HEK293 (cell line): ENCODE data around the gene RHD.

Experiments used
- CTCF ChIA-PET: fragments of 350-600 bp; formaldehyde crosslinking; extraction: SDS; loops from one replicate; lab custom pipeline; 2021; ENCODE audit warnings: antibody characterized with exemption; lab: Yijun Ruan, JAX
- POLR2A ChIA-PET: fragments of 300-600 bp; formaldehyde crosslinking; extraction: SDS; loops from one replicate; lab custom pipeline; 2020; ENCODE audit warnings: antibody characterized with exemption, inconsistent platforms; lab: Yijun Ruan, JAX
- H3K27ac ChIP-seq: fragments of 200-500 bp; sonication (Bioruptor generic); 2 replicates; pipeline ENCODE4 v1.5.1; 2014; ENCODE audit warnings: low read depth, low read length, control low read depth, inconsistent platforms; ENCODE audit errors: extremely low read depth
- H3K36me3 ChIP-seq, 2 experiments: fragments of 200-500 bp in 1 of 2; sonication (Bioruptor generic) in 1 of 2; 1 replicate in 1 of 2; 2 replicates in 1 of 2; pipeline ENCODE4 v1.5.1; 2014 to 2017; ENCODE audit warnings: inconsistent platforms in 2 of 2, low read length in 2 of 2; ENCODE audit not compliant: control insufficient read depth in 2 of 2, insufficient read depth in 1 of 2
- H3K4me1 ChIP-seq: fragments of 200-500 bp; sonication (Bioruptor generic); 2 replicates; pipeline ENCODE4 v1.5.1; 2014; ENCODE audit warnings: mild to moderate bottlenecking, low read length, inconsistent platforms; ENCODE audit not compliant: control insufficient read depth, insufficient read depth
- H3K4me3 ChIP-seq: 2 replicates; pipeline ENCODE4 v1.5.1; 2011; ENCODE audit warnings: low read depth, mild to moderate bottlenecking, control low read depth, low read length, moderate library complexity
- H3K9me3 ChIP-seq: fragments of 200-500 bp; sonication (Bioruptor generic); 2 replicates; pipeline ENCODE4 v1.5.1; 2014; ENCODE audit warnings: low read depth, low read length, inconsistent platforms; ENCODE audit not compliant: control insufficient read depth, insufficient read depth
- BCL11A ChIP-seq: fragments of 450-650 bp; formaldehyde crosslinking; IDR thresholded peaks from 2 replicates; pipeline ENCODE4 v1.5.1; 2016; ENCODE audit warnings: low read depth, missing biosample characterization, missing genetic modification characterization
- BCL11B ChIP-seq: fragments of 450-650 bp; formaldehyde crosslinking; IDR thresholded peaks from 2 replicates; pipeline ENCODE4 v1.5.1; 2016; ENCODE audit warnings: low read depth, missing biosample characterization, missing genetic modification characterization
- EGR2 ChIP-seq: fragments of 450-650 bp; formaldehyde crosslinking; IDR thresholded peaks from 2 replicates; pipeline ENCODE4 v1.5.1; 2016; ENCODE audit warnings: low read depth, missing biosample characterization, missing genetic modification characterization
- KLF10 ChIP-seq: fragments of 450-650 bp; IDR thresholded peaks from 2 replicates; pipeline ENCODE4 v1.5.1; 2018; ENCODE audit warnings: missing biosample characterization, mild to moderate bottlenecking, missing genetic modification characterization
- KLF16 ChIP-seq: fragments of 450-650 bp; formaldehyde crosslinking; IDR thresholded peaks from 2 replicates; pipeline ENCODE4 v1.5.1; 2017; ENCODE audit warnings: missing biosample characterization, missing genetic modification characterization
- KLF7 ChIP-seq: fragments of 450-650 bp; formaldehyde crosslinking; IDR thresholded peaks from 2 replicates; pipeline ENCODE4 v1.5.1; 2016; ENCODE audit warnings: missing biosample characterization, missing genetic modification characterization, borderline replicate concordance
- KLF8 ChIP-seq: fragments of 450-650 bp; formaldehyde crosslinking; IDR thresholded peaks from 2 replicates; pipeline ENCODE4 v1.5.1; 2016; ENCODE audit warnings: missing biosample characterization, missing genetic modification characterization
- KLF9 ChIP-seq: fragments of 450-650 bp; formaldehyde crosslinking; IDR thresholded peaks from 2 replicates; pipeline ENCODE4 v1.5.1; 2016; ENCODE audit warnings: missing biosample characterization, missing genetic modification characterization, low read depth
- SCRT2 ChIP-seq: fragments of 450-650 bp; formaldehyde crosslinking; IDR thresholded peaks from 2 replicates; pipeline ENCODE4 v1.5.1; 2016; ENCODE audit warnings: missing biosample characterization, missing genetic modification characterization
- SP7 ChIP-seq: fragments of 450-650 bp; formaldehyde crosslinking; IDR thresholded peaks from 2 replicates; pipeline ENCODE4 v1.5.1; 2016; ENCODE audit warnings: missing biosample characterization, missing genetic modification characterization
- ZBTB20 ChIP-seq: fragments of 450-650 bp; formaldehyde crosslinking; IDR thresholded peaks from 2 replicates; pipeline ENCODE4 v1.5.1; 2016; ENCODE audit warnings: missing biosample characterization, missing genetic modification characterization
- ZBTB8A ChIP-seq: fragments of 450-650 bp; formaldehyde crosslinking; IDR thresholded peaks from 2 replicates; pipeline ENCODE4 v1.5.1; 2016; ENCODE audit warnings: missing biosample characterization, missing genetic modification characterization
- ZEB2 ChIP-seq: fragments of 450-650 bp; formaldehyde crosslinking; IDR thresholded peaks from 2 replicates; pipeline ENCODE4 v1.5.1; 2016; ENCODE audit warnings: missing biosample characterization, missing genetic modification characterization
- ZFHX2 ChIP-seq: fragments of 450-650 bp; formaldehyde crosslinking; conservative IDR thresholded peaks from 2 replicates; pipeline ENCODE4 v1.5.1; 2016; ENCODE audit warnings: missing biosample characterization, missing genetic modification characterization
- ZNF175 ChIP-seq: fragments of 450-650 bp; formaldehyde crosslinking; IDR thresholded peaks from 2 replicates; pipeline ENCODE4 v1.5.1; 2016; ENCODE audit warnings: missing biosample characterization, missing genetic modification characterization
- ZNF366 ChIP-seq: fragments of 450-650 bp; formaldehyde crosslinking; conservative IDR thresholded peaks from 2 replicates; pipeline ENCODE4 v1.5.1; 2016; ENCODE audit warnings: missing biosample characterization, missing genetic modification characterization
- ZNF391 ChIP-seq: fragments of 450-650 bp; formaldehyde crosslinking; IDR thresholded peaks from 2 replicates; pipeline ENCODE4 v1.5.1; 2016; ENCODE audit warnings: low read depth, missing biosample characterization, missing genetic modification characterization, borderline replicate concordance
- ZNF561 ChIP-seq: fragments of 450-650 bp; IDR thresholded peaks from 2 replicates; pipeline ENCODE4 v1.5.1; 2018; ENCODE audit warnings: missing biosample characterization, missing genetic modification characterization, borderline replicate concordance
- ZNF629 ChIP-seq: fragments of 450-650 bp; formaldehyde crosslinking; IDR thresholded peaks from 2 replicates; pipeline ENCODE4 v1.5.1; 2017; ENCODE audit warnings: missing biosample characterization, missing genetic modification characterization
- ZNF76 ChIP-seq: fragments of 450-650 bp; formaldehyde crosslinking; IDR thresholded peaks from 2 replicates; pipeline ENCODE4; 2016; ENCODE audit warnings: low read depth, missing biosample characterization, missing genetic modification characterization, borderline replicate concordance
- ZNF777 ChIP-seq: fragments of 450-650 bp; formaldehyde crosslinking; IDR thresholded peaks from 2 replicates; pipeline ENCODE4 v1.5.1; 2017; ENCODE audit warnings: missing biosample characterization, missing genetic modification characterization, borderline replicate concordance
- ZSCAN23 ChIP-seq: fragments of 450-650 bp; formaldehyde crosslinking; IDR thresholded peaks from 2 replicates; pipeline ENCODE4 v1.5.1; 2016; ENCODE audit warnings: missing biosample characterization, missing genetic modification characterization
- ZXDB ChIP-seq: fragments of 450-650 bp; formaldehyde crosslinking; IDR thresholded peaks from 2 replicates; pipeline ENCODE4 v1.5.1; 2016; ENCODE audit warnings: missing biosample characterization, missing genetic modification characterization
- TF ChIP-seq, protein P1 (sequence below): IDR thresholded peaks from 2 replicates; pipeline ENCODE4 v1.6.1; 2011; ENCODE audit warnings: mild to moderate bottlenecking, low read depth, low read length, borderline replicate concordance
- TF ChIP-seq, protein P2 (sequence below): fragments of 450-650 bp; IDR thresholded peaks from 2 replicates; pipeline ENCODE4 v1.5.1; 2018; ENCODE audit warnings: missing biosample characterization, missing genetic modification characterization
- TF ChIP-seq, protein P3 (sequence below): fragments of 450-650 bp; formaldehyde crosslinking; IDR thresholded peaks from 2 replicates; pipeline ENCODE4 v1.5.1; 2016; ENCODE audit warnings: missing biosample characterization, missing genetic modification characterization
- TF ChIP-seq, protein P4 (sequence below): fragments of 450-650 bp; formaldehyde crosslinking; IDR thresholded peaks from 2 replicates; pipeline ENCODE4 v1.5.1; 2016; ENCODE audit warnings: missing biosample characterization, missing genetic modification characterization
- TF ChIP-seq, protein P5 (sequence below): sonication (generic); formaldehyde crosslinking; IDR thresholded peaks from 2 replicates; pipeline ENCODE4 v1.8.1; 2022; ENCODE audit warnings: mild to moderate bottlenecking, moderate library complexity, missing genetic modification reagents

RHD gene

DNA sequence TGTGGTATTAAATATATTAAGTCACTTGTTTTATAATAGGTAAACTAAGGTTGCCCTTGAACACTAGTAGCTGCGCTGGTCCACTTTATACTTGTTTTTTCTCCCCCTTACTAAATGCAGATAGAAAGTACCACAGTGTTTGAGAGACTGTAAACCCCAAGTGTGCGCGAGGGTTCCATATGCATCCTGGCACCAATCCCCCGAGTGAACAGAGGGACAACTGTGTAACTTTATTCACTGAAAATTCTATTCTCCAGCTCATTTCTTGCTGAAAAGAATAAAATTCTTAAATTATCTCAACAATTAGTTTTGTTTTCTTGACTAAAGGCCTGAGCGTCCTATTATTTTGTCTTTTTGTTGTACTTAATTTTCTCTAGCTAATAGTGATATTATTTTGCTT is 26.9 kb upstream of the RHD start:
- peak overlapping the region; percentile 99 for H3K4me3 ChIP-seq
- H3K9me3 ChIP-seq: no peaks in the 10 kb centered on the region
- peaks cover 33 to 60% of the 10 kb centered on the region in 2 experiments for H3K36me3 ChIP-seq
- no peak overlapping the region for H3K27ac ChIP-seq
- TF ChIP-seq ZNF777 (tag by site-specific recombination) (no peak), SP7 (no peak), ZBTB20 (tag by site-specific recombination) (no peak), ZNF175 (tag by site-specific recombination) (no peak), KLF8 (no peak)
- TF ChIP-seq, protein P1, sequence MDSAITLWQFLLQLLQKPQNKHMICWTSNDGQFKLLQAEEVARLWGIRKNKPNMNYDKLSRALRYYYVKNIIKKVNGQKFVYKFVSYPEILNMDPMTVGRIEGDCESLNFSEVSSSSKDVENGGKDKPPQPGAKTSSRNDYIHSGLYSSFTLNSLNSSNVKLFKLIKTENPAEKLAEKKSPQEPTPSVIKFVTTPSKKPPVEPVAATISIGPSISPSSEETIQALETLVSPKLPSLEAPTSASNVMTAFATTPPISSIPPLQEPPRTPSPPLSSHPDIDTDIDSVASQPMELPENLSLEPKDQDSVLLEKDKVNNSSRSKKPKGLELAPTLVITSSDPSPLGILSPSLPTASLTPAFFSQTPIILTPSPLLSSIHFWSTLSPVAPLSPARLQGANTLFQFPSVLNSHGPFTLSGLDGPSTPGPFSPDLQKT: no peak
- TF ChIP-seq, protein P2, sequence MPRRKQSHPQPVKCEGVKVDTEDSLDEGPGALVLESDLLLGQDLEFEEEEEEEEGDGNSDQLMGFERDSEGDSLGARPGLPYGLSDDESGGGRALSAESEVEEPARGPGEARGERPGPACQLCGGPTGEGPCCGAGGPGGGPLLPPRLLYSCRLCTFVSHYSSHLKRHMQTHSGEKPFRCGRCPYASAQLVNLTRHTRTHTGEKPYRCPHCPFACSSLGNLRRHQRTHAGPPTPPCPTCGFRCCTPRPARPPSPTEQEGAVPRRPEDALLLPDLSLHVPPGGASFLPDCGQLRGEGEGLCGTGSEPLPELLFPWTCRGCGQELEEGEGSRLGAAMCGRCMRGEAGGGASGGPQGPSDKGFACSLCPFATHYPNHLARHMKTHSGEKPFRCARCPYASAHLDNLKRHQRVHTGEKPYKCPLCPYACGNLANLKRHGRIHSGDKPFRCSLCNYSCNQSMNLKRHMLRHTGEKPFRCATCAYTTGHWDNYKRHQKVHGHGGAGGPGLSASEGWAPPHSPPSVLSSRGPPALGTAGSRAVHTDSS (tag by site-specific recombination): no peak
- TF ChIP-seq, protein P3, sequence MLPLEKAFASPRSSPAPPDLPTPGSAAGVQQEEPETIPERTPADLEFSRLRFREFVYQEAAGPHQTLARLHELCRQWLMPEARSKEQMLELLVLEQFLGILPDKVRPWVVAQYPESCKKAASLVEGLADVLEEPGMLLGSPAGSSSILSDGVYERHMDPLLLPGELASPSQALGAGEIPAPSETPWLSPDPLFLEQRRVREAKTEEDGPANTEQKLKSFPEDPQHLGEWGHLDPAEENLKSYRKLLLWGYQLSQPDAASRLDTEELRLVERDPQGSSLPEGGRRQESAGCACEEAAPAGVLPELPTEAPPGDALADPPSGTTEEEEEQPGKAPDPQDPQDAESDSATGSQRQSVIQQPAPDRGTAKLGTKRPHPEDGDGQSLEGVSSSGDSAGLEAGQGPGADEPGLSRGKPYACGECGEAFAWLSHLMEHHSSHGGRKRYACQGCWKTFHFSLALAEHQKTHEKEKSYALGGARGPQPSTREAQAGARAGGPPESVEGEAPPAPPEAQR: no peak
- POLR2A ChIA-PET: interaction anchor here (6.2 kb wide), 1 partner anchor 13 kb away, joined by 100 read pairs; the partner anchor contains the start of gene SYF2
- CTCF ChIA-PET: interaction anchor here (0.7 to 1.2 kb wide), 4 partner anchors 13 to 388 kb away, joined by 3 to 4 read pairs (median 3); partner anchors contain the start of gene SYF2
- H3K4me1 ChIP-seq: peaks cover 5% of the 10 kb centered on the region; the same call in 1 of the 2 replicates

DNA sequence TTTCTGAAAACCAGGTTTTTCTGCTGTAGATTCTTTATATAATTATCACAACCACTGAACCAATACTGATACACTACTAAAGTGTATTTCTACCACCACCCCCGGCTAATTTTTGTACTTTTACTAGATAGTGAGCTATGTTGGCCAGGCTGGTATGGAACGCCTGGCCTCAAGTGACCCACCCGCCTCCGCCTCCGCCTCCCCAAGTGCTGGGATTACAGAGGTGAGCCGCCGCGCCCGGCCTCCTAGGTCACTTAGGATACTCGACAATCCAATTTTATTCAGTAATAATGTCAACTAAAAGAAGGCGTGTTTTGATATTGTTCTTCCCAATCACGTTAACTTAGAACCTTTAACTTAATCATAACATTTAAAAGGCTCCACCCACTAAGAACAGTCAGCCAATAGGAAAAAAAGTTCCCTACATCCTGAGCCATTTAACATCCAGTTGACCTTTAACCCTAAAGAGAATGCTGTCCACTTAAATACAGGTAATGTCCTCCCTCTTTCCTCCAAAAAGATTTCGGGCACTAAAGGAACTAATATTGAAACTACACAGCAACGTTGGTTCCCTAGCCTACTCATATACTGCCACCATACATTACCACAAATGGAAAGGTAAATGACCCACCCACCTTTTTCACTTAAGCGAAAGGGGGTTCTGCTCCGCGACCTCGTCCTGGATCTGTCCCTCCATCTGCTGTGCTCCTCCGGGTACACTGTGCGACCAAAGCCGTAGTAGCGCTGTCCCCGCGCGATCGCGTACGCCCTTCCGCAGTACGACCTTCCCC is 26.3 kb upstream of the RHD start:
- CTCF ChIA-PET: interaction anchor here (0.6 to 0.9 kb wide), 2 partner anchors 273 to 328 kb away, joined by 3 read pairs; no protein-coding TSS in a partner anchor
- POLR2A ChIA-PET: interaction anchor here (6.2 kb wide), 1 partner anchor 14 kb away, joined by 100 read pairs; the partner anchor contains the start of gene SYF2
- peaks cover 33 to 54% of the 10 kb centered on the region in 2 experiments for H3K36me3 ChIP-seq
- 0 out of 2 replicates have a peak, but pooled peaks cover 2% of the 10 kb centered on the region for H3K4me1 ChIP-seq
- peak overlapping the region; percentile 96 for H3K27ac ChIP-seq
- peak overlapping the region; percentile 99 for H3K4me3 ChIP-seq
- H3K9me3 ChIP-seq: no peaks in the 10 kb centered on the region
- TF ChIP-seq EGR2 (tag by site-specific recombination) (peak; percentile 64), ZNF366 (peak; percentile 73), KLF16 (tag by site-specific recombination) (0 out of 2 replicates have a peak, but pooled peaks have one; percentile 19), ZFHX2 (tag by site-specific recombination) (peak; percentile 74), ZBTB8A (peak; percentile 12; the same call in 1 of the 2 replicates), ZEB2 (tag by site-specific recombination) (peak; percentile 33; the same call in 1 of the 2 replicates), ZSCAN23 (0 out of 2 replicates have a peak, but pooled peaks have one; percentile 13), ZNF391 (tag by site-specific recombination) (0 out of 2 replicates have a peak, but pooled peaks have one; percentile 22), ZXDB (tag by site-specific recombination) (0 out of 2 replicates have a peak, but pooled peaks have one; percentile 18), KLF7 (no peak), ZNF76 (peak; percentile 78), KLF10 (0 out of 2 replicates have a peak, but pooled peaks have one; percentile 22), ZNF629 (tag by site-specific recombination) (peak; percentile 11; the same call in 1 of the 2 replicates), BCL11A (tag by site-specific recombination) (peak; percentile 63; the same call in 1 of the 2 replicates), SCRT2 (tag by site-specific recombination) (no peak), KLF9 (tag by site-specific recombination) (peak; percentile 41; the same call in 1 of the 2 replicates), BCL11B (tag by site-specific recombination) (peak; percentile 75), ZNF561 (no peak)
- TF ChIP-seq, protein P4, sequence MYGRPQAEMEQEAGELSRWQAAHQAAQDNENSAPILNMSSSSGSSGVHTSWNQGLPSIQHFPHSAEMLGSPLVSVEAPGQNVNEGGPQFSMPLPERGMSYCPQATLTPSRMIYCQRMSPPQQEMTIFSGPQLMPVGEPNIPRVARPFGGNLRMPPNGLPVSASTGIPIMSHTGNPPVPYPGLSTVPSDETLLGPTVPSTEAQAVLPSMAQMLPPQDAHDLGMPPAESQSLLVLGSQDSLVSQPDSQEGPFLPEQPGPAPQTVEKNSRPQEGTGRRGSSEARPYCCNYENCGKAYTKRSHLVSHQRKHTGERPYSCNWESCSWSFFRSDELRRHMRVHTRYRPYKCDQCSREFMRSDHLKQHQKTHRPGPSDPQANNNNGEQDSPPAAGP (tag by site-specific recombination): no peak
- TF ChIP-seq, protein P5, sequence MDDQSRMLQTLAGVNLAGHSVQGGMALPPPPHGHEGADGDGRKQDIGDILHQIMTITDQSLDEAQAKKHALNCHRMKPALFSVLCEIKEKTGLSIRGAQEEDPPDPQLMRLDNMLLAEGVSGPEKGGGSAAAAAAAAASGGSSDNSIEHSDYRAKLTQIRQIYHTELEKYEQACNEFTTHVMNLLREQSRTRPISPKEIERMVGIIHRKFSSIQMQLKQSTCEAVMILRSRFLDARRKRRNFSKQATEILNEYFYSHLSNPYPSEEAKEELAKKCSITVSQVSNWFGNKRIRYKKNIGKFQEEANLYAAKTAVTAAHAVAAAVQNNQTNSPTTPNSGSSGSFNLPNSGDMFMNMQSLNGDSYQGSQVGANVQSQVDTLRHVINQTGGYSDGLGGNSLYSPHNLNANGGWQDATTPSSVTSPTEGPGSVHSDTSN (CRISPR knock-in tag): no peak
